GM23338 (cell line): ENCODE measurements around the gene TENM4. TPM values are rescaled to one million over a fixed set of nuclear protein-coding genes. Genes with fewer than 3 reads are reported as not detected.

Experiments used
- ATAC-seq: fragments of 200-7000 bp; cut with Tn5 transposase; 3 replicates; pipeline ENCODE4 v1.9.1; 2020
- DNase-seq: peaks from one replicate; pipeline ENCODE4 v3.0.0-alpha.2; 2015; ENCODE audit warnings: low spot score
- H2AFZ ChIP-seq: fragments of 200-600 bp; sonication (generic); 2 replicates; pipeline ENCODE4 v1.8.0; 2016; ENCODE audit warnings: antibody characterized with exemption, mild to moderate bottlenecking, moderate library complexity
- H3F3A ChIP-seq: fragments of 200-600 bp; sonication (generic); replicated peaks from 2 replicates; pipeline ENCODE4 v1.8.0; 2017; ENCODE audit warnings: antibody characterized with exemption, mixed run types, low read depth
- H3K27ac ChIP-seq: fragments of 200-600 bp; sonication (generic); 2 replicates; pipeline ENCODE4 v1.6.1; 2016; ENCODE audit warnings: low read depth
- H3K27me3 ChIP-seq: fragments of 200-600 bp; sonication (generic); 2 replicates; pipeline ENCODE4 v1.8.0; 2016; ENCODE audit warnings: mild to moderate bottlenecking, mixed run types, moderate library complexity; ENCODE audit not compliant: insufficient read depth
- H3K36me3 ChIP-seq: fragments of 200-600 bp; sonication (generic); 2 replicates; pipeline ENCODE4 v1.8.0; 2016; ENCODE audit warnings: mild to moderate bottlenecking; ENCODE audit not compliant: insufficient read depth
- H3K4me1 ChIP-seq: fragments of 200-600 bp; sonication (generic); 2 replicates; pipeline ENCODE4 v1.8.0; 2016; ENCODE audit warnings: mild to moderate bottlenecking, moderate library complexity; ENCODE audit not compliant: insufficient read depth
- H3K4me2 ChIP-seq: fragments of 200-600 bp; sonication (generic); 2 replicates; pipeline ENCODE4 v1.7.1; 2017; ENCODE audit warnings: mixed run types
- H3K4me3 ChIP-seq: fragments of 200-600 bp; sonication (generic); 2 replicates; pipeline ENCODE4 v1.6.1; 2016; ENCODE audit warnings: mixed run types
- H3K79me2 ChIP-seq: fragments of 200-600 bp; sonication (generic); replicated peaks from 2 replicates; pipeline ENCODE4 v1.8.0; 2017; ENCODE audit warnings: mild to moderate bottlenecking; ENCODE audit not compliant: insufficient read depth
- H3K9me2 ChIP-seq: fragments of 200-600 bp; sonication (generic); 2 replicates; pipeline ENCODE4 v1.8.0; 2017; ENCODE audit not compliant: insufficient read depth
- H4K20me1 ChIP-seq: fragments of 200-600 bp; sonication (generic); replicated peaks from 2 replicates; pipeline ENCODE4 v1.8.0; 2017; ENCODE audit warnings: mild to moderate bottlenecking; ENCODE audit not compliant: insufficient read depth
- H3K27ac Mint-ChIP-seq: 2 replicates; pipeline ENCODE4 v1.8.0; 2020; ENCODE audit warnings: inconsistent platforms, mild to moderate bottlenecking, moderate library complexity, mixed read lengths
- H3K27me3 Mint-ChIP-seq: 3 replicates; pipeline ENCODE4 v1.8.0; 2022; ENCODE audit warnings: low read depth, mild to moderate bottlenecking, moderate library complexity, mixed read lengths, inconsistent platforms; ENCODE audit not compliant: insufficient read depth, poor library complexity
- H3K36me3 Mint-ChIP-seq: 3 replicates; pipeline ENCODE4 v1.8.0; 2021; ENCODE audit warnings: low read depth, mild to moderate bottlenecking, inconsistent platforms, moderate library complexity, mixed read lengths
- H3K4me1 Mint-ChIP-seq: 3 replicates; pipeline ENCODE4 v1.8.0; 2020; ENCODE audit warnings: mild to moderate bottlenecking, inconsistent platforms, mixed read lengths
- H3K4me3 Mint-ChIP-seq: 3 replicates; pipeline ENCODE4 v1.8.0; 2021; ENCODE audit warnings: moderate library complexity, mild to moderate bottlenecking, inconsistent platforms, mixed read lengths
- H3K9me3 Mint-ChIP-seq: 3 replicates; pipeline ENCODE4 v1.8.0; 2020; ENCODE audit warnings: moderate library complexity, mild to moderate bottlenecking, inconsistent platforms, mixed read lengths
- CREB1 ChIP-seq: fragments of 250-450 bp; sonication (Bioruptor Pico); IDR thresholded peaks from 2 replicates; pipeline ENCODE4 v1.5.0; 2020; ENCODE audit warnings: low read depth, mild to moderate bottlenecking, moderate library complexity
- CTCF ChIP-seq, 2 experiments: fragments of 200-600 bp in 1 of 2; sonication (generic) in 1 of 2; conservative IDR thresholded peaks; 2 replicates each; pipeline versions ENCODE4 v1.5.1 to v1.6.1; 2016 to 2017; ENCODE audit warnings: antibody characterized with exemption in 2 of 2, low read depth in 2 of 2, mild to moderate bottlenecking in 2 of 2, moderate library complexity in 1 of 2
- EZH2 ChIP-seq: fragments of 200-600 bp; sonication (generic); IDR thresholded peaks from one replicate; pipeline ENCODE4 v1.8.0; 2017; ENCODE audit warnings: antibody characterized with exemption, mild to moderate bottlenecking, low read depth; ENCODE audit not compliant: unreplicated experiment
- EZH2phosphoT487 ChIP-seq: fragments of 200-600 bp; sonication (generic); IDR thresholded peaks from one replicate; pipeline ENCODE4 v1.8.1; 2018; ENCODE audit warnings: antibody characterized with exemption; ENCODE audit not compliant: unreplicated experiment
- JUNB ChIP-seq: IDR thresholded peaks from one replicate; pipeline ENCODE4 v1.6.1; 2016; ENCODE audit warnings: antibody characterized with exemption; ENCODE audit not compliant: unreplicated experiment
- NANOG ChIP-seq: IDR thresholded peaks from 2 replicates; pipeline ENCODE4 v1.6.1; 2016; ENCODE audit warnings: antibody characterized with exemption, borderline replicate concordance
- POLR2AphosphoS5 ChIP-seq: IDR thresholded peaks from 2 replicates; pipeline ENCODE4 v1.6.1; 2016; ENCODE audit warnings: antibody characterized with exemption, low read depth
- STAT1 ChIP-seq: IDR thresholded peaks from one replicate; pipeline ENCODE4 v1.6.1; 2016; ENCODE audit warnings: antibody characterized with exemption; ENCODE audit not compliant: unreplicated experiment
- ZNF114 ChIP-seq: fragments of 250-450 bp; sonication (Bioruptor Pico); IDR thresholded peaks from 2 replicates; pipeline ENCODE4 v1.5.0; 2020; ENCODE audit warnings: mild to moderate bottlenecking, moderate library complexity
- ZNF331 ChIP-seq: fragments of 250-450 bp; sonication (Bioruptor Pico); IDR thresholded peaks from 2 replicates; pipeline ENCODE4 v1.5.0; 2020; ENCODE audit warnings: low read depth, mild to moderate bottlenecking, moderate library complexity
- polyA plus RNA-seq: library from polyadenylated mRNA; unstranded; fragments of >200 nt; fragmentation: Nextera tagmentation; extraction: Ambion mirVana; gene quantifications from 2 replicates; pipeline ENCODE4 v1.2.1, GENCODE V29; 2016
- total RNA-seq: library from RNA; depleted of rRNA; stranded (reverse); fragments of >200 nt; shearing (Covaris generic); gene quantifications from 2 replicates; pipeline ENCODE4 v1.2.3, GENCODE V29; 2014
- TF ChIP-seq, protein P1 (sequence below): IDR thresholded peaks from one replicate; pipeline ENCODE4 v1.6.1; 2018; ENCODE audit warnings: antibody characterized with exemption; ENCODE audit not compliant: unreplicated experiment

The TENM4 gene
- total and polyA plus RNA-seq, 2 experiments from 2014 or later: 7.3 TPM

GRCh38 chr11:79081471-79082031, 359.3 kb downstream of the TENM4 start (continued):
- no peak for TF ChIP-seq CTCF (conservative IDR thresholded peaks at IDR 0.05; ENCODE audit: low read depth in 2 of 2)
- no peak for TF ChIP-seq EZH2
- TF ChIP-seq JUNB: no peak
- no peak for TF ChIP-seq CREB1 (CRISPR knock-in tag)
- TF ChIP-seq, protein P1, sequence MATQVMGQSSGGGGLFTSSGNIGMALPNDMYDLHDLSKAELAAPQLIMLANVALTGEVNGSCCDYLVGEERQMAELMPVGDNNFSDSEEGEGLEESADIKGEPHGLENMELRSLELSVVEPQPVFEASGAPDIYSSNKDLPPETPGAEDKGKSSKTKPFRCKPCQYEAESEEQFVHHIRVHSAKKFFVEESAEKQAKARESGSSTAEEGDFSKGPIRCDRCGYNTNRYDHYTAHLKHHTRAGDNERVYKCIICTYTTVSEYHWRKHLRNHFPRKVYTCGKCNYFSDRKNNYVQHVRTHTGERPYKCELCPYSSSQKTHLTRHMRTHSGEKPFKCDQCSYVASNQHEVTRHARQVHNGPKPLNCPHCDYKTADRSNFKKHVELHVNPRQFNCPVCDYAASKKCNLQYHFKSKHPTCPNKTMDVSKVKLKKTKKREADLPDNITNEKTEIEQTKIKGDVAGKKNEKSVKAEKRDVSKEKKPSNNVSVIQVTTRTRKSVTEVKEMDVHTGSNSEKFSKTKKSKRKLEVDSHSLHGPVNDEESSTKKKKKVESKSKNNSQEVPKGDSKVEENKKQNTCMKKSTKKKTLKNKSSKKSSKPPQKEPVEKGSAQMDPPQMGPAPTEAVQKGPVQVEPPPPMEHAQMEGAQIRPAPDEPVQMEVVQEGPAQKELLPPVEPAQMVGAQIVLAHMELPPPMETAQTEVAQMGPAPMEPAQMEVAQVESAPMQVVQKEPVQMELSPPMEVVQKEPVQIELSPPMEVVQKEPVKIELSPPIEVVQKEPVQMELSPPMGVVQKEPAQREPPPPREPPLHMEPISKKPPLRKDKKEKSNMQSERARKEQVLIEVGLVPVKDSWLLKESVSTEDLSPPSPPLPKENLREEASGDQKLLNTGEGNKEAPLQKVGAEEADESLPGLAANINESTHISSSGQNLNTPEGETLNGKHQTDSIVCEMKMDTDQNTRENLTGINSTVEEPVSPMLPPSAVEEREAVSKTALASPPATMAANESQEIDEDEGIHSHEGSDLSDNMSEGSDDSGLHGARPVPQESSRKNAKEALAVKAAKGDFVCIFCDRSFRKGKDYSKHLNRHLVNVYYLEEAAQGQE: no peak
- no peak for TF ChIP-seq EZH2phosphoT487
- TF ChIP-seq ZNF331: no peak

- Histone ChIP-seq H3K9me2 (no peaks in the 10 kb centered on the region), H3F3A (no peaks in the 10 kb centered on the region), H3K27ac (no peak overlapping the region), H3K4me2 (no peak overlapping the region), H3K36me3 (no peaks in the 10 kb centered on the region), H3K27me3 (no peaks in the 10 kb centered on the region), H4K20me1 (no peaks in the 10 kb centered on the region), H2AFZ (no peak overlapping the region), H3K4me1 (no peaks in the 10 kb centered on the region), H3K4me3 (no peak overlapping the region), H3K79me2 (no peaks in the 10 kb centered on the region)
- TF ChIP-seq CTCF (conservative IDR thresholded peaks at IDR 0.05; ENCODE audit: low read depth in 2 of 2): no peak
- no peak for TF ChIP-seq POLR2AphosphoS5
- TF ChIP-seq NANOG: no peak
- no peak for TF ChIP-seq EZH2phosphoT487
- no peak for TF ChIP-seq ZNF114 (CRISPR knock-in tag)
- TF ChIP-seq STAT1: no peak
- TF ChIP-seq CREB1 (CRISPR knock-in tag): no peak
- Mint-ChIP-seq H3K4me3 (no peak overlapping the region), H3K4me1 (peaks cover 4% of the 10 kb centered on the region; the same call in 2 of the 3 replicates), H3K9me3 (peaks cover 10% of the 10 kb centered on the region), H3K27me3 (peaks cover 3% of the 10 kb centered on the region), H3K36me3 (peaks cover 4% of the 10 kb centered on the region; the same call in 2 of the 3 replicates), H3K27ac (no peak overlapping the region)
- DNase-seq (no peak), ATAC-seq (no peak)
These were observed 360.3 kb downstream of the TENM4 start for GRCh38 chr11:79080551-79080950.
